GM12864 (cell line): Measurements from ENCODE around the gene CTCF.
A peak's percentile ranks its signal among the peaks of the same experiment; 100 is the strongest.

Experiments
- DNase-seq: peaks from one replicate; pipeline ENCODE4 v3.0.0-alpha.2; 2011; ENCODE audit warnings: low read depth
- H3K4me3 ChIP-seq: 2 replicates; pipeline ENCODE4 v1.5.1; 2011; ENCODE audit warnings: mild to moderate bottlenecking, low read depth, low read length, control low read depth
- CTCF ChIP-seq: IDR thresholded peaks from 2 replicates; pipeline ENCODE4 v1.5.1; 2011; ENCODE audit warnings: low read depth, mild to moderate bottlenecking, moderate library complexity, low read length, control low read depth, inconsistent platforms; ENCODE audit errors: missing control alignments

Gene CTCF

GRCh38 chr16:67645397-67646121 is 83.2 kb downstream of the CTCF start:
- no peak for TF ChIP-seq CTCF
- peak overlapping the region; percentile 75 for H3K4me3 ChIP-seq
- no peak for DNase-seq

DNA sequence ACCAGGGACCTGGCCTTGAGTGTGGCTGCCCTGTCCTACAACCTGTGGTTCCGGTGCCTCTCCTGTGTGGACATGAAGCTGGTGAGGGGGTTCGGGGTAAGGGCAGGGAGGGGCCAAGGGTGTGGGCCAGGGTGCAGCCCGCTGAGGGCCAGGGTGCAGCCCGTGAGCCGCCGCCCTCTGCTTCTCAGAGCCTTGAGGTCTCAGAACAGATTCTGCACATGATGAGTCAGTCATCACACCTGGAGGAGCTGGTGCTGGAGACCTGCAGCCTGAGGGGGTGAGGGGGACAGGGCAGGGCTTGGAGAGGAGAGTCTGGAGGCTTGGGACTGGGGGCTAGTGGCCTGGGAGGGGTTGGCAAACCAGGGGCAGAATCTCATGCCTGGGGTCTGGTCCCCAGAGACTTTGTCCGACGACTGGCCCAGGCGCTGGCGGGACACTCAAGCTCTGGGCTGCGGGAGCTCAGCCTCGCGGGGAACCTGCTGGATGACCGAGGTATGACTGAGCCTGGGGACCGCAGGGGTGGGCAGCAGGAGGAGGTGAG is 84.9 kb downstream of the CTCF start:
- TF ChIP-seq CTCF = no peak
- DNase-seq = no peak
- no peak overlapping the region for H3K4me3 ChIP-seq

DNA sequence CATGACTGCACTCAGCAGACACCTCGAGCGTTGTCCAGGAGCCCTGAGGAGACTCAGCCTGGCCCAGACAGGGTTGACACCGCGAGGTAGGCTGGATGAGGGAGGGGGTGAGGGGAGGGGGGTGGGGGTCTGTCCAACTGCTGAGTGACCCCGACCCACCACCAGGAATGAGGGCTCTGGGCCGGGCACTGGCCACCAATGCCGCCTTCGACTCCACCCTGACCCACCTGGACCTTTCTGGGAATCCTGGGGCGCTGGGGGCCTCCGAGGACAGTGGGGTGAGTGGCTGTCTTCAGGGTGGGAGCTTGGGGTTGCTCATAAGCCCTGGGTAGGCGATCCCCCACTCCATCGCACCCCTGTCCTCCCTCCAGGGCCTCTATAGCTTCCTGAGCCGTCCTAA is 85.4 kb downstream of the CTCF start:
- TF ChIP-seq CTCF = no peak
- no peak for DNase-seq
- H3K4me3 ChIP-seq = no peak overlapping the region

DNA sequence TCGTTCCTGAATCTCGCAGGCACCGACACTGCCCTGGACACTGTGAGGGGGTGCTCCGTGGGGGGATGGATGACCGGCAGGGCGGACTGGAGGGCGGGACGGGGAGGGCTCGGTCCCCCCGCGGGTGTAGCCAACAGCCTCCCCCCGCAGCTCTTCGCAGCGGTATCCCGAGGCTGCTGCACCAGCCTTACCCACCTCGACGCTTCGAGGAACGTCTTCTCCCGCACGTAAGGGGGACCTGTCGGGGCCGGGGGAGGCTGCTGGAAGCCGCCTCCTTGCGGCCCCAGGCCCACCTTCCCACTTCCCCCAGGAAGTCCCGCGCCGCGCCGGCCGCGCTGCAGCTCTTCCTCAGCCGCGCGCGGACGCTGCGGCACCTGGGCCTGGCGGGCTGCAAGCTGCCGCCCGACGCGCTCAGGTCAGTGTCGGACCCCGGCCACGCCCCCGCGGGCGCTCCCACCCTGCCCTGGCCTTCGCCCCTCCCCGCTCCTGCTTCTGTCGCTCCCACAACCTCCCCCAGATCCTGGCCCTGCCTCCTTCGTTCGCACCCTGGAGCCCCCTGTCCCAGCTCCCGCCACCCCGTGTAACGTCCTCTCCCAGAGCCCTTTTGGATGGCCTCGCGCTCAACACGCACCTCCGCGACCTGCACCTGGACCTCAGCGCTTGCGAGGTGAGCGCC is 85.9 kb downstream of the CTCF start:
- no peak for TF ChIP-seq CTCF
- no peak for DNase-seq
- H3K4me3 ChIP-seq = no peak overlapping the region

- H3K4me3 ChIP-seq = no peak overlapping the region
- TF ChIP-seq CTCF = no peak
- no peak for DNase-seq
Measured at GRCh38 chr16:67648764-67649407, 86.6 kb downstream of the CTCF start.

DNA sequence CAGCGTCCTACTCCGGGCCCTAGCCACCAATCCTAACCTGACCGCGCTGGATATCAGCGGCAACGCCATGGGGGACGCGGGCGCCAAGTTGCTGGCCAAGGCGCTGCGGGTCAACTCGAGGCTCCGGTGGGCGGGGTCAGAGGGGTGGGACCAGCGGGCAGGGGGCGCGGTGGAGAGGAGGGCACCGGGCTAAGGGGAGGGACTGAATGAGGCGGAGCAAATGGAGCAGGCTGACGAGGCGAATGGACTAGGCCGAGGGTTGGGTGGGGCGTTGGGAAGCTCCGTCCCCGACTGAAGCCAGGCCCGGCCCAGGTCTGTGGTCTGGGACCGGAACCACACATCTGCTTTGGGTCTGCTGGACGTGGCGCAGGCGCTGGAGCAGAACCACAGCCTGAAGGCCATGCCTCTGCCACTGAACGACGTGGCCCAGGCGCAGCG is 87.2 kb downstream of the CTCF start:
- no peak overlapping the region for H3K4me3 ChIP-seq
- TF ChIP-seq CTCF = no peak
- DNase-seq = no peak
